ENCODE results near the gene IRF2.

GRCh38 chr4:184427093-184427492, 47.3 kb downstream of the IRF2 start:
- TF ChIP-seq CTCF (optimal IDR thresholded peaks at IDR 0.05 in 1 of 3, IDR thresholded peaks at IDR 0.05 in 1 of 3, conservative IDR thresholded peaks at IDR 0.05 in 1 of 3; ENCODE audit: extremely low read depth in 1 of 3, insufficient read depth in 2 of 3, low read length in 3 of 3) (no peak), EZH2 (IDR thresholded peaks at IDR 0.05; ENCODE audit: low read length) (no peak)
